Body of pancreas (tissue), 4 donors: ENCODE measurements around the gene LOXL4. TPM values are rescaled to one million over a fixed set of nuclear protein-coding genes. Genes with fewer than 3 reads are reported as not detected.

Source experiments
- ATAC-seq: fragments of 150-250 bp; one replicate; pipeline ENCODE4 v1.9.1; 2016
- DNase-seq, 4 donors: peaks; one replicate each; pipeline ENCODE4 v3.0.0-alpha.2; 2019
- H3K27ac ChIP-seq, 4 donors: fragments of 200-600 bp; sonication (generic); 1 replicate in 3 of 4; 2 replicates in 1 of 4; pipeline versions ENCODE4 v1.5.1 to v1.6.1; 2016 to 2019; ENCODE audit warnings: mild to moderate bottlenecking in 1 of 4, mixed read lengths in 1 of 4, moderate library complexity in 1 of 4
- H3K27me3 ChIP-seq, 2 donors: fragments of 200-600 bp; sonication (generic); one replicate each; pipeline ENCODE4 v1.6.0; 2016; ENCODE audit warnings: mild to moderate bottlenecking in 1 of 2
- H3K36me3 ChIP-seq, 2 donors: fragments of 200-600 bp; sonication (generic); replicated peaks in 1 of 2; 2 replicates each; pipeline ENCODE4 v1.5.1; 2016; ENCODE audit warnings: low read depth in 2 of 2; ENCODE audit not compliant: insufficient read depth in 1 of 2
- H3K4me1 ChIP-seq: fragments of 200-600 bp; sonication (generic); one replicate; pipeline ENCODE4 v1.6.0; 2016
- H3K4me3 ChIP-seq, 2 donors: fragments of 200-600 bp; sonication (generic); 1 replicate in 1 of 2; 2 replicates in 1 of 2; pipeline ENCODE4 v1.5.1; 2016 to 2019
- H3K9me3 ChIP-seq, 3 donors: fragments of 200-600 bp; sonication (generic); 1 replicate in 2 of 3; 2 replicates in 1 of 3; pipeline ENCODE4 v1.5.1; 2016
- POLR2A ChIP-seq, 3 donors: fragments of 450-650 bp; IDR thresholded peaks; one replicate each; pipeline ENCODE4 v1.6.1; 2016; ENCODE audit warnings: antibody characterized with exemption in 3 of 3, mild to moderate bottlenecking in 2 of 3
- WGBS, 2 donors: methylation state at CpG; one replicate each; pipeline ENCODE4 v1.1.5; 2017; 5-methylcytosine and 5-hydroxymethylcytosine counted together
- intact Hi-C: fragments of 100-400 bp; cut with DNase I; formaldehyde crosslinking; loops from one replicate; pipeline ENCODE4 v1.15.1; 2023
- total RNA-seq, 2 donors: library from RNA; depleted of rRNA; stranded (reverse); fragments of >200 nt; gene quantifications; one replicate each; pipeline ENCODE4 v1.1.0, GENCODE V29; 2016
- TF ChIP-seq, protein P1 (sequence below), 7 experiments: fragments of 450-650 bp in 4 of 7; fragments of 200-600 bp in 3 of 7; sonication (generic) in 3 of 7; IDR thresholded peaks; one replicate each; pipeline ENCODE4 v1.5.1; 2016 to 2019; ENCODE audit warnings: antibody characterized with exemption in 7 of 7

Gene LOXL4
- total RNA-seq, 2 donors from 2014 or later, result 8.9 to 10.6 TPM

DNA sequence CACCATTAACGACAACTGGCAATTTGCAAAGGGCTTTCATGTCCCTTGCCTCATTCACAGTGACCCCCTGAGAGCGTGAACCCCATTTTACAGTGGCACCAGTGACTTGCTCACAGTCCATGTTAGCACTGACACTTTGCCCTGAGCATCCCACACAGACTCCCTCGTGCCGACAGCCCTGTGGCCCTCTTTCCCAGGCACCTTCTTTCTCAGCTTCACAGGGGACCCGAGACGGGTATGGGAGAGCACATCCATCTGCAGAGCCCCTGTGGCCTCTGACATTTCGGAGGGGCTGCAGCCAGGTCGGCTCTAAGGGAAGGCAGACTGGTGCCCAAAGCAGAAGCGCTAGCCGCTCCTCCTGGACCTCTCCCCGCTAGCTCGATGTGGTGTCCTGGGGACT is 10.8 kb downstream of the LOXL4 start:
- no peak overlapping the region for H3K4me3 ChIP-seq
- no peaks in the 10 kb centered on the region for H3K27me3 ChIP-seq
- DNase-seq, result no peak
- peaks cover 20% of the 10 kb centered on the region for H3K4me1 ChIP-seq
- no peak for ATAC-seq
- H3K36me3 ChIP-seq, result no peaks in the 10 kb centered on the region
- 91 to 92% methylated on average over 9 to 12 of the region's 12 CpGs for WGBS, 2 donors
- intact Hi-C loops, result no loop called here
- H3K9me3 ChIP-seq, result no peaks in the 10 kb centered on the region
- no peak for TF ChIP-seq POLR2A (IDR thresholded peaks at IDR 0.05)
- TF ChIP-seq, protein P1, sequence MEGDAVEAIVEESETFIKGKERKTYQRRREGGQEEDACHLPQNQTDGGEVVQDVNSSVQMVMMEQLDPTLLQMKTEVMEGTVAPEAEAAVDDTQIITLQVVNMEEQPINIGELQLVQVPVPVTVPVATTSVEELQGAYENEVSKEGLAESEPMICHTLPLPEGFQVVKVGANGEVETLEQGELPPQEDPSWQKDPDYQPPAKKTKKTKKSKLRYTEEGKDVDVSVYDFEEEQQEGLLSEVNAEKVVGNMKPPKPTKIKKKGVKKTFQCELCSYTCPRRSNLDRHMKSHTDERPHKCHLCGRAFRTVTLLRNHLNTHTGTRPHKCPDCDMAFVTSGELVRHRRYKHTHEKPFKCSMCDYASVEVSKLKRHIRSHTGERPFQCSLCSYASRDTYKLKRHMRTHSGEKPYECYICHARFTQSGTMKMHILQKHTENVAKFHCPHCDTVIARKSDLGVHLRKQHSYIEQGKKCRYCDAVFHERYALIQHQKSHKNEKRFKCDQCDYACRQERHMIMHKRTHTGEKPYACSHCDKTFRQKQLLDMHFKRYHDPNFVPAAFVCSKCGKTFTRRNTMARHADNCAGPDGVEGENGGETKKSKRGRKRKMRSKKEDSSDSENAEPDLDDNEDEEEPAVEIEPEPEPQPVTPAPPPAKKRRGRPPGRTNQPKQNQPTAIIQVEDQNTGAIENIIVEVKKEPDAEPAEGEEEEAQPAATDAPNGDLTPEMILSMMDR (IDR thresholded peaks at IDR 0.05), result no peak
- no peak overlapping the region for H3K27ac ChIP-seq

DNA sequence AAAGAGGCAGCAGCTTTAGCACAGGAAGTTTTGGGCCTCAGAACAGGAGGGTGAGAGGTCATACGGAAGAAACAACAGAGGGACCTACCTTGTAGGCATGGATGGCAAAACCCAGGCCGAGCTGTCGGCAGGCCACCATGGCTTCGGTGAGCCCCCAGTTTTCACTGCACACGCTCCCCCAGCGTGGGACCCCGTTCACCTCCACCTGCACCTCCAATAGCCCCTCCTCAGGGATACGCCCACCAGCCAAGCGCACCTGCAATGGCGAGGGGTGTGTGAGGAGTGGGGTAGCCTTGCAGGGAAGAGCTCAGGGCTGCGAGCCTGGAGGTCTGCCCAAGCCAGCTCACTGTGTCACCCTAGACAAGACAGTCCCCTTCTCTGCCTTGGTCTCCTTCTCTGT is 11.3 kb downstream of the LOXL4 start:
- ATAC-seq, result no peak

DNA sequence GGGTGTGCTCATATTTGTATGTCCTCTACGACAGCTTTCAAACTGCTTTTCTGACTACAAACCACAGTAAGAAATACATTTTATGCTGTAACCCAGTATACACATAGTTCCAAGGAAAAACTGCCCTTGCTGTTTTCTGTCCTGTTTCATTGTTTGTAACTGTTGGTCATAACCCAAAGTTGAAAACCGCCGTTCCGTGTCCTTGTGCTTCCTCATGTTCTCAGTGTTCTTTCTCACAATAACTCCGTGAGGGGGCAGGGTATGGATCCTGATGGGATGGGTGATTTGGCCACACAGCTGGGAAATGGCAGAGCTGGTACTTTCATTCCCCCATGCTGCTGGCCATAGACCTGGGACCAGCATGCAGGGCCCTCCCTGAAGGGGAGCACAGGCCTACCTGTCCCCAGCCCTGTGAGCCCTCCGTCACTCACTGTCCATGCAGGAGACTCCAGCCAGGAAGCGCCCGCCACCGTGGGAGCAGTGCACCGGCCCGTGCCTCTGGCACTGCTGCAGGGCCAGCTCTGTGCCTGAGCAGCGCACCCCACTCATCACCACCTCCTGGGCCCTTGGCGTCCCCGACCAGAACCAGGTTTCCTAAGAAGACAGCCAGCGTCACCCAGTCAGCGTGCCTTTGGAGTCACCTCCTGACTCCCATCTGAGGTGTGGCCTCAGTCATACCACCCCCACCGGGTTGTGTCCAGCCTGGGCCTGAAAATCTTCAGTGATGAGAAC is 12.7 kb downstream of the LOXL4 start:
- TF ChIP-seq, protein P1 (IDR thresholded peaks at IDR 0.05), result no peak
- no peak for TF ChIP-seq POLR2A (IDR thresholded peaks at IDR 0.05)
- Histone ChIP-seq H3K4me1 (peaks cover 10% of the 10 kb centered on the region), H3K4me3 (no peak overlapping the region), H3K36me3 (no peaks in the 10 kb centered on the region), H3K9me3 (no peaks in the 10 kb centered on the region), H3K27ac (no peak overlapping the region), H3K27me3 (no peaks in the 10 kb centered on the region)
- intact Hi-C loops, result no loop called here
- 89 to 93% methylated on average over 10 to 12 of the region's 17 CpGs for WGBS, 2 donors
- ATAC-seq (no peak), DNase-seq (no peak)

More for the DNA sequence above, 11.3 kb downstream of the LOXL4 start:
- Histone ChIP-seq H3K4me1 (peaks cover 20% of the 10 kb centered on the region), H3K9me3 (no peaks in the 10 kb centered on the region), H3K4me3 (no peak overlapping the region), H3K27ac (no peak overlapping the region), H3K27me3 (no peaks in the 10 kb centered on the region), H3K36me3 (no peaks in the 10 kb centered on the region)
- DNase-seq, result no peak
- intact Hi-C loops, result no loop called here
- TF ChIP-seq, protein P1 (IDR thresholded peaks at IDR 0.05), result no peak
- no peak for TF ChIP-seq POLR2A (IDR thresholded peaks at IDR 0.05)
- 90 to 94% methylated on average over 11 of the region's 11 CpGs for WGBS, 2 donors

DNA sequence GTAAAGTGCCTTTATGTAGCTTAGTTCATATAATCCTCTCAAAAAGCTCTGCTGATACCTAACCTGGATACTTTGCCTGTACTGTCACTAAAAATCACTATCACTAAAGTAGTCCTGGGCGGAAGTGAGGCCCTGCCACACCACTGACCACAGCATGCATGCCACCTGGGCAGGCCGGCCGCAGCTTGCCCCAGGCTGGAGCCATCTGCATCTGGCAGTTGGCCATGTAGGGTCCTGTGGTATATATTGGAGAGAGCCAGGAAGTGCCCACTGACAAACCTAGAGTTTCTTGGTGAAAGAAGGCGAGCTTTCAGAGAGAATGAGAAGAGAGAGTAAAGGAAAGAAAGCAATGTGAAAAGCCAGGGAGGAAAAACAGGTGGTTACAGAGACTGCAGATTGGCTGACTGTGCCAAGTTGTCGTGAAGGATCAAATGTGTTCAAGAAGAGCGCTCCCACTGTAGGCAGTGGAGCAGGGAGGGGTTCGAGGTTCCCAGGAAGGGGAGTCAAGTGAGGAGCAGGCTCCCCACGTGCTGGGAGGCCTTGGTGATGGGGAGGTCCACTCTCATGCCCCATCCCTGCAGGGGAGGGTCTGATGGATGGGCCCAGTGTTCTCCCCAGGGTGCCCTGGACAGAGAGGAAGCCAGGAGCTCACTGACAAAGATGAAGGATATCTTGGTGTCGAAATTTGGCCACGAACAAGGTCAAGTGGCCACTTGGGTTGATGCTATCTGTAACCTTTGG is 13.6 kb downstream of the LOXL4 start:
- Histone ChIP-seq H3K27me3 (no peaks in the 10 kb centered on the region), H3K27ac (no peak overlapping the region), H3K9me3 (no peaks in the 10 kb centered on the region), H3K4me1 (peaks cover under 1% of the 10 kb centered on the region), H3K4me3 (no peak overlapping the region), H3K36me3 (no peaks in the 10 kb centered on the region)
- ATAC-seq (no peak), DNase-seq (no peak)
- no peak for TF ChIP-seq POLR2A (IDR thresholded peaks at IDR 0.05)
- TF ChIP-seq, protein P1 (IDR thresholded peaks at IDR 0.05), result no peak
- intact Hi-C loops, result no loop called here
- WGBS, 2 donors, result 79 to 87% methylated on average over 8 to 10 of the region's 10 CpGs
